ENCODE measurements around the gene OTOP2. TPM values are rescaled to one million over a fixed set of nuclear protein-coding genes. Genes with fewer than 3 reads are reported as not detected.

Gene OTOP2
- total RNA-seq, 6 experiments from 2014 or later = not detected

- no peak for TF ChIP-seq CTCF (IDR thresholded peaks at IDR 0.05)
- Mint-ChIP-seq H3K9me3 (no peaks in the 10 kb centered on the region), H3K27ac (no peak overlapping the region), H3K4me1 (ENCODE audit: low read depth) (no peaks in the 10 kb centered on the region), H3K36me3 (ENCODE audit: low read depth) (no peaks in the 10 kb centered on the region), H3K4me3 (no peak overlapping the region), H3K27me3 (ENCODE audit: insufficient read depth) (peaks cover 50% of the 10 kb centered on the region)
- DNase-seq = no peak
Measured at GRCh38 chr17:74883241-74883745, 40.8 kb upstream of the OTOP2 start.

DNA sequence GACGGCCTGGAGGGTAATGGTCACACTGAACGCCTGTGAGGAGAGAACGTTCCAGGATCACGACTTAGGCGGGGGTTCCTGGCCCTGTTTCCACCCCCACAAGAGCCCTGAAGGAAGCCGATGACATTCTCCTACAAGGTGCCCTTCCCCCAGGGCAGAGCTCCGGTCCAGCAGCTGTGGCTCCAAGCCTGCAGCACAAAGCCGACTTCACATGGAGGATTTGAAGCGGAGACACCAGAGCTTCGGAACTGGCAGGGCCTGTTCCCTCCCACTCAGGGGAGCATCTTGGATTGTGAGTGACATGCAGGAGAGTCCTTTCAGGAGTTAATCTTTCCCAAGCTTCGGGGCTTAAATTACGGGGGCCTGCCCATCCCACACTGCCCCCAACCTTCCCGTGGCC is 35.6 kb upstream of the OTOP2 start:
- Mint-ChIP-seq H3K27me3 (ENCODE audit: insufficient read depth) (peaks cover 45% of the 10 kb centered on the region), H3K36me3 (ENCODE audit: low read depth) (no peaks in the 10 kb centered on the region), H3K4me3 (no peak overlapping the region), H3K4me1 (ENCODE audit: low read depth) (no peaks in the 10 kb centered on the region), H3K27ac (no peak overlapping the region), H3K9me3 (no peaks in the 10 kb centered on the region)
- no peak for DNase-seq
- no peak for TF ChIP-seq CTCF (IDR thresholded peaks at IDR 0.05)

- H3K27me3 Mint-ChIP-seq (ENCODE audit: insufficient read depth) = peaks cover 53% of the 10 kb centered on the region
- no peaks in the 10 kb centered on the region for H3K36me3 Mint-ChIP-seq (ENCODE audit: low read depth)
Measured at GRCh38 chr17:74890554-74890953, 33.5 kb upstream of the OTOP2 start.

DNA sequence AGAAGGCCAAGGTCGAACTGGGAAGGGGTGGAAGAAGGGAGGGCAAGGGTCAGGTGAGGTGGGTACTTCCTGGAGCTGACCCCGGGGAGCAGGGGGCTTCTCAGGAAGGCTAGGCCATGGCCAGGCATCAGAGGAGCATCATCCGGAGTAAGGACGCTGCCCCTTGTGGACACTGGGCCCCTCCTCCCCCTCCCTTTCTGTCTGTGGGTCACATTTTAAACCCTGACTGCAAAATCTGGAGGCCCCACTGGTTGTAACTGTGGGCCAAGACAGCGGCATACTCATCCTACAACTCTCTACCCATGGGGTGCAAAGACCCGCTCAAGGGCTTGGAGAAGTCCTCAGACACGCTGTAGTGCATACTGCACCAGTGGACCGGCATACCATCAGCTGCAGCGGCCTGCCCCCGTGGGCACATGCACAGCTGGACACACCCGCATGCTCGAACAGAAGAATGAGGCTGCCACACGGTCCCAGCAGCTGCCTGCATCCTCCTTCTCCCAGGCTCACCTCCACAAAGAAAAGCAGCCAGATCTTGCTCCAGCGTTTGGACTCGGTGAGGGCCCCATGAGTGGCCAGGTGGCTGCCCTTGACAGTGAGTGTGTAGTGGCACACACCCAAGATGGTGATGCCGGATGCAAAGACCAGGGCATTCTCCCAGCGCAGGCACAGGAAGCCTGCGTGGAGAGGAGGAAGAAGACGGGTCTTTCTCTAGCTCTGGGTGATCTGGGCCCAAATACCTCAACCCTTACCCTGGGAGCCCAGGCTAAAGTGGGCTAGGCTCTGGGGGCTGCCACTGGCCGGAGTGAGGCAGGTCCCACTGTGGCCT is 31.8 kb upstream of the OTOP2 start:
- H3K36me3 Mint-ChIP-seq (ENCODE audit: low read depth) = no peaks in the 10 kb centered on the region
- TF ChIP-seq CTCF (IDR thresholded peaks at IDR 0.05) = no peak
- no peaks in the 10 kb centered on the region for H3K4me1 Mint-ChIP-seq (ENCODE audit: low read depth)
- H3K9me3 Mint-ChIP-seq = no peaks in the 10 kb centered on the region
- DNase-seq = no peak
- H3K27me3 Mint-ChIP-seq (ENCODE audit: insufficient read depth) = peaks cover 66% of the 10 kb centered on the region
- no peak overlapping the region for H3K27ac Mint-ChIP-seq
- H3K4me3 Mint-ChIP-seq = no peak overlapping the region

More at GRCh38 chr17:74890554-74890953, 33.5 kb upstream of the OTOP2 start:
- no peaks in the 10 kb centered on the region for H3K9me3 Mint-ChIP-seq
- no peaks in the 10 kb centered on the region for H3K4me1 Mint-ChIP-seq (ENCODE audit: low read depth)
- no peak for DNase-seq
- no peak for TF ChIP-seq CTCF (IDR thresholded peaks at IDR 0.05)
- H3K27ac Mint-ChIP-seq = no peak overlapping the region
- H3K4me3 Mint-ChIP-seq = no peak overlapping the region

GRCh38 chr17:74892974-74893911 is 30.8 kb upstream of the OTOP2 start, which contains the start of gene FADS6:
Gene FADS6, minus strand, starts transcription at chr17:74893633. Its CDS starts 38 bp downstream, at chr17:74893595.
- Mint-ChIP-seq H3K9me3 (no peaks in the 10 kb centered on the region), H3K4me3 (no peak within 1 kb of the TSS), H3K27ac (no peak within 1 kb of the TSS), H3K4me1 (ENCODE audit: low read depth) (no peaks in the 10 kb centered on the region), H3K36me3 (ENCODE audit: low read depth) (no peaks in the 10 kb centered on the region), H3K27me3 (ENCODE audit: insufficient read depth) (peaks cover 59% of the 10 kb centered on the region)
- TF ChIP-seq CTCF (IDR thresholded peaks at IDR 0.05) = no peak
- DNase-seq = no peak
